Right lobe of liver (tissue), 4 donors: ENCODE results near the gene TRPV2.
"Not testable (repeated sequence)": the region's sequence is repeated elsewhere in the genome, so short reads cannot be mapped to it uniquely, and the experiment has no call there.

Experiments used
- POLR2A ChIP-seq: fragments of 450-650 bp; IDR thresholded peaks from one replicate; pipeline ENCODE4 v1.6.1; 2017; ENCODE audit warnings: antibody characterized with exemption, mild to moderate bottlenecking
- TF ChIP-seq, protein P1 (sequence below), 4 donors: fragments of 200-600 bp in 3 of 4; fragments of 450-650 bp in 1 of 4; IDR thresholded peaks; one replicate each; pipeline versions ENCODE4 v1.5.1 to v1.8.0; 2016 to 2022; ENCODE audit warnings: antibody characterized with exemption in 4 of 4, mild to moderate bottlenecking in 2 of 4
- donor health status: DM: no; HTN: no; CAD: no.
- donor health status: DM: no; HTN: no; CAD: no.
- donor health status: DM: no; HTN: yes; CAD: no.

- TF ChIP-seq, protein P1, sequence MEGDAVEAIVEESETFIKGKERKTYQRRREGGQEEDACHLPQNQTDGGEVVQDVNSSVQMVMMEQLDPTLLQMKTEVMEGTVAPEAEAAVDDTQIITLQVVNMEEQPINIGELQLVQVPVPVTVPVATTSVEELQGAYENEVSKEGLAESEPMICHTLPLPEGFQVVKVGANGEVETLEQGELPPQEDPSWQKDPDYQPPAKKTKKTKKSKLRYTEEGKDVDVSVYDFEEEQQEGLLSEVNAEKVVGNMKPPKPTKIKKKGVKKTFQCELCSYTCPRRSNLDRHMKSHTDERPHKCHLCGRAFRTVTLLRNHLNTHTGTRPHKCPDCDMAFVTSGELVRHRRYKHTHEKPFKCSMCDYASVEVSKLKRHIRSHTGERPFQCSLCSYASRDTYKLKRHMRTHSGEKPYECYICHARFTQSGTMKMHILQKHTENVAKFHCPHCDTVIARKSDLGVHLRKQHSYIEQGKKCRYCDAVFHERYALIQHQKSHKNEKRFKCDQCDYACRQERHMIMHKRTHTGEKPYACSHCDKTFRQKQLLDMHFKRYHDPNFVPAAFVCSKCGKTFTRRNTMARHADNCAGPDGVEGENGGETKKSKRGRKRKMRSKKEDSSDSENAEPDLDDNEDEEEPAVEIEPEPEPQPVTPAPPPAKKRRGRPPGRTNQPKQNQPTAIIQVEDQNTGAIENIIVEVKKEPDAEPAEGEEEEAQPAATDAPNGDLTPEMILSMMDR (IDR thresholded peaks at IDR 0.05) = not testable (repeated sequence)
- not testable (repeated sequence) for TF ChIP-seq POLR2A
Measured at GRCh38 chr17:16395887-16396286, 19.5 kb upstream of the TRPV2 start.
